NCI-H187 treated with DMSO at 0.1 percent for 48 hours (cell line): ENCODE data around the gene PPP2R3A.

ENCODE experiments used
- DNase-seq: peaks from one replicate; lab custom pipeline; 2025; lab: John Stamatoyannopoulos, UW

Gene PPP2R3A

DNA sequence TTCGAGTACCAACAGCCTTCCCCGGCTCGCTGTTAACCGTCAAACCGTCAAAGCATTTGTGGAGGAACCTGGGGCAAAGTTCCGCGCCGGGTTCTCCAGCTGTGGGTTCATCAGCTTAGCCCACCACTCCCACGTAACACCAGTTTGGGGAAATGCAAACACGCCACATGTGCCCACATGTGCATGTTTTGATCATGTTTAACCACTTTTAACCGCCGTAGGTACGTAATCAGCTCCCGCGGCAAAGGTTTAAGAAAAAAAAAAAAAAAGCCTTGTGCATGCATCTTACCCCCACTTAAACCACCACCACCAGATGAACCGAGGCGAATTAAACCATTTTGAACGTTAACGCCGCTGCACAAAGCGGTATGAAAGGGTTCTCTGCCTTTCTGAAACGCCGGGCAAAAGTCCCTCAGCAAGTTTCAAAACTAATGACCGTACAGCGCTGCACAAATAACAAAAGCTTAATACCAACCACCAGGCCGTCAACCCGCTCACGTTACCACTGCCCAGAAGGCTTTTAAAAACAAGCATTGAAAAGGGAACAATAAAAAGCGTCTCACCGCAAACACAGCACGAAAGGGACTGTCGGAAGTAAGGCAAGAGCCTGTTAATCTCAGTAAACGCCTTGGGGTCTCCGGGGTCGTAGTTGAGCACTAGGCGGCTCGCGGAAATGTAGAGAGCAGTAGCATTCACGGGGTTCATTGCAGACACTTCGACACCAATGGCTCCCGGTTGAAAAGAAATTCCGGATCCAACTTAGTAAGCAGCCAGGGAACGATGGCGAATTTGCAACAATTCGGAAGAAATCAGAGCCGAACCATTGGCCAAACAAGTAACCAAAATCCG, 229.1 kb downstream of the PPP2R3A start:
- no peak for DNase-seq

- no peak for DNase-seq
These were observed 229.9 kb downstream of the PPP2R3A start for GRCh38 chr3:136195258-136196063.

DNA sequence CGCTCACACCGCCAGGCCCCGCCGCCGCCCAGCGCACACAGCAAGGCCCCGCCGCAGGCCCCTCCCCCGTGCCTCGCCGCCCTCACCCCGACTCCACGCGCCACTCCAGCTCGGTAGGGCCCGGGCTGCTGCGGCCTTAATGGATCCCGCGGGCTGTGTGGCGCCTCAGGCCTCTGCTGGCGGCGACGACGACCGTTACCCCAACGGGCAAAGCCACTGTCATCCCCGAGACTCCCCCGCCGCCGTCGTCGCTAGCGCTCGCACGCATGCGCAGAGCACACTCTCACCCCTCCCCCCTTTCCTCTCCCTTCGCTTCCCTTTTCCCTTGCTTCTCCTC, 230.5 kb downstream of the PPP2R3A start, which contains the start of gene MSL2:
MSL2 (minus strand) TSS at position 272 of the 337 bp plus-strand sequence. CDS start 1,222 bp downstream, outside the sequence.
- no peak for DNase-seq

DNA sequence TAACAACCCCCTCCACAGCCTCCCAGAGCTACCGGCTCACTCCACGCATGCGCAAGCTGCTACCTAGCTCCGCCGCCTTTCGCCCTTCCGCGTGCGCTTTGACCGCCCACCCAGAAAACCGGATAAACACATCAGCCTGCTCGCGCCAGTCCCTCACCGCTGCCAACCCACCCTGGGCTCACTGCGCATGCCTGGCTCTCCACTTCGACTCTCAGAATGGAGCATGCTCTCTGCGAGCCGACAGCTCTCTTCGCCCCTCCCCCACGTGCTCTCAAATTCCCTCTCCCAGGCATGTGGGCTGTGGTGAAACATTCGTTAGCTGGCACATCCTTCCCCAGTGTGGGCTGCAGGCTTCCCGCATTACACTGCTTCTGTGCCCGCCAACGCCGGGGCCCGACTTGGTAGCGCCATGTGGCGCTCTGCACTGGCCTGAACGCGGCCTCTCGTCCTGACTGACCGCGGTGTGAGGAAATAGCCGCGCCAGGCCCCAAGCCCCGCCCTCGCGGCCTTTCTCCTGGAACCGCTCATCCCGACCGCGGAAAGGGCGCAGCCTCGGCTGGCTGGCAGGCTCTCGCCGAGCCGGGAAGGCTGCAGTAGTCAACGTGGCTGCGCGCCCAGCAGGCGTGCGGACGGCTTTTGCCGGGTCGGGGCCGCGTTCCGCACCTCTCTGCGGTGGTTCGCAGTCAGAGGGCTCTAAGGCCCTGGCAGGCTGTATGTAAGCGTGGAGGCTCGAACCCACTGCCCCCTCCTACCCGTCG, 231.1 kb downstream of the PPP2R3A start:
- peak; percentile 90 for DNase-seq

GRCh38 chr3:136197159-136197793, 231.7 kb downstream of the PPP2R3A start:
- DNase-seq = no peak
